HEK293 (cell line): ENCODE data around the gene CFAP70.

ENCODE experiments used
- CTCF ChIA-PET: fragments of 350-600 bp; formaldehyde crosslinking; extraction: SDS; loops from one replicate; lab custom pipeline; 2021; ENCODE audit warnings: antibody characterized with exemption; lab: Yijun Ruan, JAX
- POLR2A ChIA-PET: fragments of 300-600 bp; formaldehyde crosslinking; extraction: SDS; loops from one replicate; lab custom pipeline; 2020; ENCODE audit warnings: antibody characterized with exemption, inconsistent platforms; lab: Yijun Ruan, JAX
- H3K27ac ChIP-seq: fragments of 200-500 bp; sonication (Bioruptor generic); 2 replicates; pipeline ENCODE4 v1.5.1; 2014; ENCODE audit warnings: low read depth, low read length, control low read depth, inconsistent platforms; ENCODE audit errors: extremely low read depth
- H3K36me3 ChIP-seq, 2 experiments: fragments of 200-500 bp in 1 of 2; sonication (Bioruptor generic) in 1 of 2; 1 replicate in 1 of 2; 2 replicates in 1 of 2; pipeline ENCODE4 v1.5.1; 2014 to 2017; ENCODE audit warnings: inconsistent platforms in 2 of 2, low read length in 2 of 2; ENCODE audit not compliant: control insufficient read depth in 2 of 2, insufficient read depth in 1 of 2
- H3K4me1 ChIP-seq: fragments of 200-500 bp; sonication (Bioruptor generic); 2 replicates; pipeline ENCODE4 v1.5.1; 2014; ENCODE audit warnings: mild to moderate bottlenecking, low read length, inconsistent platforms; ENCODE audit not compliant: control insufficient read depth, insufficient read depth
- H3K4me3 ChIP-seq: 2 replicates; pipeline ENCODE4 v1.5.1; 2011; ENCODE audit warnings: low read depth, mild to moderate bottlenecking, control low read depth, low read length, moderate library complexity
- H3K9me3 ChIP-seq: fragments of 200-500 bp; sonication (Bioruptor generic); 2 replicates; pipeline ENCODE4 v1.5.1; 2014; ENCODE audit warnings: low read depth, low read length, inconsistent platforms; ENCODE audit not compliant: control insufficient read depth, insufficient read depth
- PRDM2 ChIP-seq: fragments of 450-650 bp; formaldehyde crosslinking; IDR thresholded peaks from 2 replicates; pipeline ENCODE4 v1.5.1; 2016; ENCODE audit warnings: missing biosample characterization, missing genetic modification characterization, borderline replicate concordance
- TRIM28 ChIP-seq: IDR thresholded peaks from 2 replicates; pipeline ENCODE4 v1.6.1; 2011; ENCODE audit warnings: low read length, control low read depth, borderline replicate concordance
- ZFP69B ChIP-seq: fragments of 450-650 bp; formaldehyde crosslinking; IDR thresholded peaks from 2 replicates; pipeline ENCODE4 v1.5.1; 2016; ENCODE audit warnings: missing biosample characterization, missing genetic modification characterization
- ZNF121 ChIP-seq: fragments of 450-650 bp; formaldehyde crosslinking; IDR thresholded peaks from 2 replicates; pipeline ENCODE4 v1.5.1; 2016; ENCODE audit warnings: missing biosample characterization, missing genetic modification characterization
- ZNF660 ChIP-seq: fragments of 450-650 bp; IDR thresholded peaks from 2 replicates; pipeline ENCODE4 v1.5.1; 2018; ENCODE audit warnings: missing biosample characterization, mild to moderate bottlenecking, missing genetic modification characterization
- ZNF677 ChIP-seq: fragments of 450-650 bp; IDR thresholded peaks from 2 replicates; pipeline ENCODE4 v1.5.0; 2018; ENCODE audit warnings: missing biosample characterization, mild to moderate bottlenecking, missing genetic modification characterization, moderate library complexity
- ZNF843 ChIP-seq: fragments of 450-650 bp; formaldehyde crosslinking; IDR thresholded peaks from 2 replicates; pipeline ENCODE4 v1.5.1; 2016; ENCODE audit warnings: missing biosample characterization, missing genetic modification characterization
- TF ChIP-seq, protein P1 (sequence below): fragments of 450-650 bp; formaldehyde crosslinking; IDR thresholded peaks from 2 replicates; pipeline ENCODE4 v1.5.1; 2016; ENCODE audit warnings: missing biosample characterization, missing genetic modification characterization
- TF ChIP-seq, protein P2 (sequence below): fragments of 450-650 bp; formaldehyde crosslinking; IDR thresholded peaks from 2 replicates; pipeline ENCODE4 v1.5.1; 2016; ENCODE audit warnings: missing biosample characterization, missing genetic modification characterization, borderline replicate concordance
- TF ChIP-seq, protein P3 (sequence below): fragments of 450-650 bp; formaldehyde crosslinking; conservative IDR thresholded peaks from 2 replicates; pipeline ENCODE4 v1.5.1; 2016; ENCODE audit warnings: low read depth, missing biosample characterization, missing genetic modification characterization

The CFAP70 gene

DNA sequence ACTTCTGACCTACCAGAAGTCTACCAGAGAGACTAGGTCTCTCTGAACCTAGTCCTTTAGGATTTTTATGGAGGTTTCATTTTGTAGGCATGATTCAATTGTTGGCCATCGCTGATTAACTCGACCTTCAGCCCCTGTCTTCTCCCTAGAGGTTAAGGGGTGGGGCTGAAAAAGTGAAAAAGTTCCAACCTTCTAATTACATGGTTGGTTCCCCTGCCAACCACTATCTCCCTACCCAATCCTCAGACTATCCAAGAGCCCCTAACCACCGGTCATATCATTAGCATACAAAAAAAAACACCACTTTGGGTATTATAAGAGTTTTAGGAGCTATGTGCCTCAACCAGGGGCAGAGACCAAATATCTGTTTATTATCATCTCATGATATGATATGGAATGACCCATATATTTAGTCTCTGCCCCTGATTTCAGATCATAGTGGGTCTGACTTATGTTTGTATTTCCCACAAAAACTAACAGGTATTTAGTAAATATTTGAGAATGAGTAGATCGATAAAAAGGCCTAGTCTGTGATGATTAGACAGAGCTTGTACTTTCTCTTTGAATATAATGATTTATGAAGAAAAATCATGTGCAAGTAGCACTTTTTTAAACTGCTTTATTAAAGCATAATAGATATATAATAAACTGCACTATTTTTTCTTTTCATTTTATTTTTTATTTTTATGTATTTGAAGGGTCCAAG is 147.4 kb downstream of the CFAP70 start:
- H3K4me3 ChIP-seq: no peak overlapping the region
- no peak overlapping the region for H3K27ac ChIP-seq
- no peaks in the 10 kb centered on the region for H3K9me3 ChIP-seq
- ChIA-PET POLR2A (no interaction called here), CTCF (interaction anchor here (1.0 kb wide), 1 partner anchor 318 kb away, joined by 3 read pairs; no protein-coding TSS in a partner anchor)
- TF ChIP-seq, protein P1, sequence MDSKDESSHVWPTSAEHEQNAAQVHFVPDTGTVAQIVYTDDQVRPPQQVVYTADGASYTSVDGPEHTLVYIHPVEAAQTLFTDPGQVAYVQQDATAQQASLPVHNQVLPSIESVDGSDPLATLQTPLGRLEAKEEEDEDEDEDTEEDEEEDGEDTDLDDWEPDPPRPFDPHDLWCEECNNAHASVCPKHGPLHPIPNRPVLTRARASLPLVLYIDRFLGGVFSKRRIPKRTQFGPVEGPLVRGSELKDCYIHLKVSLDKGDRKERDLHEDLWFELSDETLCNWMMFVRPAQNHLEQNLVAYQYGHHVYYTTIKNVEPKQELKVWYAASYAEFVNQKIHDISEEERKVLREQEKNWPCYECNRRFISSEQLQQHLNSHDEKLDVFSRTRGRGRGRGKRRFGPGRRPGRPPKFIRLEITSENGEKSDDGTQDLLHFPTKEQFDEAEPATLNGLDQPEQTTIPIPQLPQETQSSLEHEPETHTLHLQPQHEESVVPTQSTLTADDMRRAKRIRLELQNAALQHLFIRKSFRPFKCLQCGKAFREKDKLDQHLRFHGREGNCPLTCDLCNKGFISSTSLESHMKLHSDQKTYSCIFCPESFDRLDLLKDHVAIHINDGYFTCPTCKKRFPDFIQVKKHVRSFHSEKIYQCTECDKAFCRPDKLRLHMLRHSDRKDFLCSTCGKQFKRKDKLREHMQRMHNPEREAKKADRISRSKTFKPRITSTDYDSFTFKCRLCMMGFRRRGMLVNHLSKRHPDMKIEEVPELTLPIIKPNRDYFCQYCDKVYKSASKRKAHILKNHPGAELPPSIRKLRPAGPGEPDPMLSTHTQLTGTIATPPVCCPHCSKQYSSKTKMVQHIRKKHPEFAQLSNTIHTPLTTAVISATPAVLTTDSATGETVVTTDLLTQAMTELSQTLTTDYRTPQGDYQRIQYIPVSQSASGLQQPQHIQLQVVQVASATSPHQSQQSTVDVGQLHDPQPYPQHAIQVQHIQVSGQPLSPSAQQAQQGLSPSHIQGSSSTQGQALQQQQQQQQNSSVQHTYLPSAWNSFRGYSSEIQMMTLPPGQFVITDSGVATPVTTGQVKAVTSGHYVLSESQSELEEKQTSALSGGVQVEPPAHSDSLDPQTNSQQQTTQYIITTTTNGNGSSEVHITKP (tag by site-specific recombination): no peak
- TF ChIP-seq PRDM2 (tag by site-specific recombination): no peak
- no peak for TF ChIP-seq ZNF677 (tag by site-specific recombination)
- no peaks in the 10 kb centered on the region for H3K4me1 ChIP-seq
- peaks cover 0 to 24% of the 10 kb centered on the region in 2 experiments; a peak in 2 of 3 replicates for H3K36me3 ChIP-seq

DNA sequence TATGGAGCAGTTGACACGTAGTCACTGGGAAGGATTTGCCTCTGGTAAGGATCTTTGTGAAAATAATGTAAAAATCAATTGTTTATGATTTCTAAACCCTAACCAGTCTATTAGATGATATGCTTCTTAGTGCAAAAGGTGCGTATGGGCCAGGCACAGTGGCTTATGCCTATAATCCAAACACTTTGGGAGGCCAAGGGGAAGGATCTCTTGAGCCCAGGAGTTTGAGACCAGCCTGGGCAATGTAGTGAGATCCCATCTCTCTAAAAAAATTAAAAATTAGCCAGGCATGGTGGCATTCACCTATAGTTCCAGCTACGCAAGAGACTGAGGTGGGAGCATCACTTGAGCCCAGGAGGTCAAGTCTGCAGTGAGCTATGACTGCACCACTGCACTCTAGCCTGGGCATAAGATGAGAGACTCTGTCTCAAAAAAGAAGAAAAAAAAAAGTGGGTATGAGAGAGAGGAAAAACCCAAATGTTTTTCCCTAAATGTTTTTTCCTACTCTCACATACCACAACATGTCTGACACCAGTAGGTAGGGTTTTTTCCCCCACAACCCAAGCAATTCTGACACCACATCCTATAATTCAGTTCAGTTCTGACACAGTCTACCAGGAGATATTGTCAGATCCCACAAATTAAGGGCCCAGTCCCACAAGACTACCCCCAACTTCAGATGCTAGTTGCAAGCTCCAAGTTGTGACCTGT is 148.1 kb downstream of the CFAP70 start:
- Histone ChIP-seq H3K27ac (no peak overlapping the region), H3K36me3 (peaks cover 0 to 26% of the 10 kb centered on the region in 2 experiments; a peak in 1 of 3 replicates), H3K4me3 (no peak overlapping the region), H3K9me3 (no peaks in the 10 kb centered on the region)
- POLR2A ChIA-PET: no interaction called here
- no peak for TF ChIP-seq ZFP69B
- no peak for TF ChIP-seq ZNF660 (tag by site-specific recombination)
- TF ChIP-seq, protein P2, sequence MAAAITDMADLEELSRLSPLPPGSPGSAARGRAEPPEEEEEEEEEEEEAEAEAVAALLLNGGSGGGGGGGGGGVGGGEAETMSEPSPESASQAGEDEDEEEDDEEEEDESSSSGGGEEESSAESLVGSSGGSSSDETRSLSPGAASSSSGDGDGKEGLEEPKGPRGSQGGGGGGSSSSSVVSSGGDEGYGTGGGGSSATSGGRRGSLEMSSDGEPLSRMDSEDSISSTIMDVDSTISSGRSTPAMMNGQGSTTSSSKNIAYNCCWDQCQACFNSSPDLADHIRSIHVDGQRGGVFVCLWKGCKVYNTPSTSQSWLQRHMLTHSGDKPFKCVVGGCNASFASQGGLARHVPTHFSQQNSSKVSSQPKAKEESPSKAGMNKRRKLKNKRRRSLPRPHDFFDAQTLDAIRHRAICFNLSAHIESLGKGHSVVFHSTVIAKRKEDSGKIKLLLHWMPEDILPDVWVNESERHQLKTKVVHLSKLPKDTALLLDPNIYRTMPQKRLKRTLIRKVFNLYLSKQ: no peak
- TF ChIP-seq TRIM28: no peak
- TF ChIP-seq, protein P3, sequence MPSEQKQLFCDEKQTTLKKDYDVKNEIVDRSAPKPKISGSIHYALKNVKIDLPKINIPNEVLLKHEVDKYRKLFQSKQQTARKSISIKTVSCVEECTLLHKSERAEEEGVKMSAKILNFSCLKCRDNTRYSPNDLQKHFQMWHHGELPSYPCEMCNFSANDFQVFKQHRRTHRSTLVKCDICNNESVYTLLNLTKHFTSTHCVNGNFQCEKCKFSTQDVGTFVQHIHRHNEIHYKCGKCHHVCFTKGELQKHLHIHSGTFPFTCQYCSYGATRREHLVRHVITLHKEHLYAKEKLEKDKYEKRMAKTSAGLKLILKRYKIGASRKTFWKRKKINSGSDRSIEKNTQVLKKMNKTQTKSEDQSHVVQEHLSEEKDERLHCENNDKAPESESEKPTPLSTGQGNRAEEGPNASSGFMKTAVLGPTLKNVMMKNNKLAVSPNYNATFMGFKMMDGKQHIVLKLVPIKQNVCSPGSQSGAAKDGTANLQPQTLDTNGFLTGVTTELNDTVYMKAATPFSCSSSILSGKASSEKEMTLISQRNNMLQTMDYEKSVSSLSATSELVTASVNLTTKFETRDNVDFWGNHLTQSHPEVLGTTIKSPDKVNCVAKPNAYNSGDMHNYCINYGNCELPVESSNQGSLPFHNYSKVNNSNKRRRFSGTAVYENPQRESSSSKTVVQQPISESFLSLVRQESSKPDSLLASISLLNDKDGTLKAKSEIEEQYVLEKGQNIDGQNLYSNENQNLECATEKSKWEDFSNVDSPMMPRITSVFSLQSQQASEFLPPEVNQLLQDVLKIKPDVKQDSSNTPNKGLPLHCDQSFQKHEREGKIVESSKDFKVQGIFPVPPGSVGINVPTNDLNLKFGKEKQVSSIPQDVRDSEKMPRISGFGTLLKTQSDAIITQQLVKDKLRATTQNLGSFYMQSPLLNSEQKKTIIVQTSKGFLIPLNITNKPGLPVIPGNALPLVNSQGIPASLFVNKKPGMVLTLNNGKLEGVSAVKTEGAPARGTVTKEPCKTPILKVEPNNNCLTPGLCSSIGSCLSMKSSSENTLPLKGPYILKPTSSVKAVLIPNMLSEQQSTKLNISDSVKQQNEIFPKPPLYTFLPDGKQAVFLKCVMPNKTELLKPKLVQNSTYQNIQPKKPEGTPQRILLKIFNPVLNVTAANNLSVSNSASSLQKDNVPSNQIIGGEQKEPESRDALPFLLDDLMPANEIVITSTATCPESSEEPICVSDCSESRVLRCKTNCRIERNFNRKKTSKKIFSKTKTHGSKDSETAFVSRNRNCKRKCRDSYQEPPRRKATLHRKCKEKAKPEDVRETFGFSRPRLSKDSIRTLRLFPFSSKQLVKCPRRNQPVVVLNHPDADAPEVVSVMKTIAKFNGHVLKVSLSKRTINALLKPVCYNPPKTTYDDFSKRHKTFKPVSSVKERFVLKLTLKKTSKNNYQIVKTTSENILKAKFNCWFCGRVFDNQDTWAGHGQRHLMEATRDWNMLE (tag by site-specific recombination): no peak
- no peak for TF ChIP-seq ZNF843 (tag by site-specific recombination)
- TF ChIP-seq ZNF121 (tag by site-specific recombination): 0 out of 2 replicates have a peak, but pooled peaks have one; percentile 40
- TF ChIP-seq, all 188 proteins: peak for 1
- H3K4me1 ChIP-seq: no peaks in the 10 kb centered on the region
- CTCF ChIA-PET: interaction anchor here (0.6 to 1.3 kb wide), 2 partner anchors 8 to 52 kb away, joined by 3 read pairs; no protein-coding TSS in a partner anchor
